HG02885 (cell line): Measurements from ENCODE around the gene NFIC.
"Not testable (repeated sequence)": the region's sequence is repeated elsewhere in the genome, so short reads cannot be mapped to it uniquely, and the experiment has no call there.

Source experiments
- ATAC-seq: cut with Tn5 transposase; IDR thresholded peaks from one replicate; pipeline ENCODE4 v1.9.1; 2021; ENCODE audit warnings: mild to moderate bottlenecking; ENCODE audit not compliant: unreplicated experiment, poor library complexity

NFIC gene

DNA sequence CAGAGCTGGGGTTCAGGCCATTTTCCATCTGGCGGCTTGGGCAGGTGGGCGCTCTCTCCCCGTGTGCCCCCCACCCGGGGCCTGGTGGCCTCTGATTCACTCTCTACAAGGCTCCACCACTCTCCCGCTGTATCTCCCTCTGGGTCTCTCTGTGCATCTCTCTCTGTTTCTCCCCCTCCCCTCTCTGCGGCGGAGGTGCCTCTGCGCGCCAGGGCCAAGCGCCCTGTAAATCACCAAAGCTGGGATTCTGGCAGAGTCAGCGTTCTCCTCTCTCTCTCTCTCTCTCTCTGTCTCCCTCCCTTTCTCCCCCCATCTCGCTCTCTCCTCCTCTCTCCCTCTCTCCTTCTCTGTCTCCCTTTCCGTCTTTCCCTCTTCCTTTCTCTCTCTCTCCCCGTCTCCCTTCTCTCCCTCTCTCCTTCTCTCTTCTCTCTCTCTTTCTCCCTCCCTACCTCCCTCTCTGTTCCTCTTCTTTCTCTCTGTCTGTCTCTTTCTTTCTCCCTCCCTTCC is 3.9 kb downstream of the NFIC start:
- ATAC-seq = no peak

DNA sequence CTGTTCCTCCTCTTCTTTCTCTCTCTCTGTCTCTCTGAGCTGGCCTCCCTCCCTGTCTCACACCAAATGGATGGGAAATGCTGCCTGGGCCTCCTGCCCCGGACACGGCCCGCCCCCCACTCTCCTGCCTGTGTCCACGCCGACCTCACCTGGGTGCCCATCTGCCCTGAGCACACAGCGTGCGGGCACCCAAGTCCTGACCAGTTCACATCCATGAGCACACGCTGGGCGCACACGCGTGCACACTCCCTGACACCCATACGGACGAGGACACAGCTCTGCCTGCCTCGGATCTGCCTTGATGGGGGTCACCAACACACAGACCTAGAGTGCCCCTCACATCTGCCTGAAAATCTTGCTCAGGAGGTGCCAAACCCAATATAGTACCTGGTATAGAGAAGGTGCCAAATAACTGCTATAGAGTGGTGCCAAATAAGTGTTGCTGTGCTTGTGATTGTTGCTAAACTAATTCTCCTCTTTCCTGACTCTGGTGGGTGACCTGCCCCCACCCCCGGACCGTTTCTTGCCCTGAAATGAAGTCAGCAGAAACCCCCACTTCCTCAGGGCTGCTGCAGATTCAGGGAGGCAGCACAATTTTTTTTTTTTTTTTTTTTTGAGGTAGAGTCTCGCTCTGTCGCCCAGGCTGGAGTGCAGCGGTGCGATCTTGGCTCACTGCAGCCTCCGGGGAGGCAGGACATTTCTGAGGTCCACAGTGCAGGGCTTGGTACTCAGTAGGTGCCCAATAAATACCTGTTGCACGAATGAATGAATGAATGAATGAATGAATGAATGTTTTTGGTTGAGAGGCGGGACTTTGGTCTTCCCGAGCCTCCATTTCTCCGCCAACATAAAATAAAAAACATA is 4.6 kb downstream of the NFIC start:
- ATAC-seq = no peak

DNA sequence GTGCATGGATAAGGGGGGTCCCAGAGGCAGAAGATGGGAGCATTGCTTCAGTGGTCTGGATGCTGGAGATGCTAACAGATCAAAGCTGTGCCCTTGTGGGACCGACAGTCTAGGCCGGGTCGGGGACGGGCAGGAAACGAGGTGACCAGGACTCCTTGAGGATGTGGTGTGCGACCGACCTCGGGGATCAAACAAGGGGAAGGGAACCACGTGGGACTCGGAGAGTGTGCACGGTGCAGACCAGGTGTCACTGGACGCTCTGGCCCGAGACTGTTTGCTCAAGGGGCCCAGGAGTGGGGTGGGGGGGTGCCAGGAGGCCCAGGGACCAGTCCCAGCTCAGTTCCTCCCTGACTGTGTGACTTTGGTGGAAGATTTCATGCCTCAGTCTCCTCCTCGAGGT is 6.0 kb downstream of the NFIC start:
- no peak for ATAC-seq

DNA sequence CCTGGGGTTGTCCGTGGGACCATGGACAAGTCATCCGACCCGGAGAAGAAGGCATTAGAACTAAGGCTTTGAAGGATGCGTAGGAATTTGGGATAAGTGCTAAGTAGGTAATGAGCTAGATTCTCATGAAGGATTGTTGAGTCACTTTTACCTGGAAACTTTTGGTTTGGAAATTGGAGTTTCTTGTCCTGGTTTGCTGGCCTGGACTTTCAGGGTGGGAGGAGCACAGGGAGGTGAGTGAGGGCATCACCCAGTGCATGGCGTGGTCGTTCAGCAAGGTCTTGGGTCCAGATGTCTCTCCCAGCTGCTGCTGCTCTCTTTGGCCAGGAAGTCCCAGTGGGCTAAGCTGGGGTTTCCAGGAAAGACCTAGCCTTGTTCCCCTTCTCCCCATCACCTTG is 7.6 kb downstream of the NFIC start:
- ATAC-seq = no peak

DNA sequence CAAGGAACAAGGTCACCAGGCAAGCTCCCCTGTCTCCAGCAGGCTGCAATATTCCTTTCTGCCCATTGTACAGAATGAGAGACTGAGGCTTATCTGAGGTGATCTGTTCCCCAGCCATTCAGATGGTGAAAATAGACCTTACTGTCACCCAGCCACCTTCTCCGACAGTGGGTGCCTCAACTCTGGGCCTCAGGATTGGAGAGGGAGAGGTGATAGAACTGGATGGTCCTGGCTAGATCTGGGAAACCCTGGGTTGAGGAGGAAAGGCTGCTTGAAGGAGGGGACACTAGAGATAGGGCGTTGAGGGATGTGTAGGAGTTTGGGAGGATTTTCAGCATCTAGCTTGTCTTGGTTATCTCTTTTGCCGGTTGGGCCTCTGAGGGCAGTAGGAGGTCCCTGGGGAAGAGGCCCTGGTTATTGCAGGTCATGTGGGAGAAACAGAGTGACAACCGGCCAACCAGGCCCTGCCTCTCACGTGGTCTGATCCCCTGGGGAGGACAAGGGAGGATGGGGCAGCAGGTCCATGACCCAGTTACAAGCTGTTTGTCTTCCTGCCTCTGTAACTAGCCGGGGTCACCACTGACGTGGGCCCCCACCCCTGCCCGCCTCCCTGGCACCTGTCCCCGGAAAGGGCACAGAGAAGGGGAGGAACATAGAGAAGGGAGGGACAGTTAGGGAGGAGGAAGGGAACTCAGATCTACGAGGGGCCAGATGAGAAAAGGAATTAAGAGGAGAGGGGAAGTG is 8.2 kb downstream of the NFIC start:
- ATAC-seq = no peak

DNA sequence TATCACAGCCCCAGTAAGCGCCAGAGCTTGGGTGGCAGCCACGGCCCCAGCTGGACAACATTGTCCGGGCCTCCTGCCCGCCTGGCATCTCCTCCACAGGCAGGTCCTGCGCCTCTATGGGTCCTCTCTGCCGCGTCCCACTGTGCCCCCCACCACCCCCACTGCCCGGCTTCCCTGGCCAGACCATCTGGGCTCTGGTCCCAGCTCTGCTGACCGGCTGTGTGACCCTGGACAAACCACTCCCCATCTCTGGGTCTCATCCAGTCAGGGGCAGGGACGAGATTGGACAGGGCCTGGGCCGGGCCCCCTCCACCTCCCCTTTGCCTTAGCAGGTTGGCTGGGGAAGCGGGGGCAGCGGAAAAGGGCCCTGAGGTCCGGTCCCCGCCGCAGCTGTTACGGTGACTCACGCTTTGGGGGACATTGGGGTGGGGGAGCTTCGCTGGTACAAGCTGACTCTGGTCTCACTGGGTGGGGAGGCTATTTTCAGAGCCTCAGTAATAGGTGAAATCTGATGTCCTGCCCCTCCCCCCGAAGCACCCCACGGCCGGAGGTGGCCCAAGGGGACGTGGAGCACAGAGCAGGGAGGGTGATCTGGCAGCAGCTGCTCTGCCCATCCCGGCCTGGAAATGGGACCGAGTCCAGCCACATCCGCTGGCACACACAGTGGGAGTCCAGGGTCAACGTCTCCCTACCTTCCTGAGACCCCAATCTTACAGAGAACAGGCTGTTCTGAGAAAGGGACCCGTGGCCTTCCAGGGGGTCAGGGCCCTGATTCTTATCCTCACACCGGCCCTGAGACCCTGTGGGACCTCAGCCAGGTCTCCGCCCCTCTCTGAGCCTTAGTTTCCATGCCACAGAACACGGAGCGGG is 9.1 kb downstream of the NFIC start:
- no peak for ATAC-seq

DNA sequence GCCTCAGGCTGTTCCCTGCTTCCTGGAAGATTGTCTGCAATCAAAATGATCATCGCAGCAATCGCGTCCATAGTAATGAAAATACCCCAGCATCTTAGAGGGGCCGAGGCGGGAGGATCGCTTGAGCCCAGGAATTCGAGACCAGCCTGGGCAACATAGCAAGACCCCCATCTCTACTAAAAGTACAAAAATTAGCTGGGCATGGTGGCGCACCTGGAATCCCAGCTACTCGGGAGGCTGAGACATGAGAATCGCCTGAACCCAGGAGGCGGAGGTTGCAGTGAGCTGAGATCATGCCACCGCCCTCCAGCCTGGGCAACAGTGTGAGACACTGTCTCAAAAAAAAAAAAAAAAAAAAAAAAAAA is 9.7 kb downstream of the NFIC start:
- ATAC-seq = not testable (repeated sequence)

DNA sequence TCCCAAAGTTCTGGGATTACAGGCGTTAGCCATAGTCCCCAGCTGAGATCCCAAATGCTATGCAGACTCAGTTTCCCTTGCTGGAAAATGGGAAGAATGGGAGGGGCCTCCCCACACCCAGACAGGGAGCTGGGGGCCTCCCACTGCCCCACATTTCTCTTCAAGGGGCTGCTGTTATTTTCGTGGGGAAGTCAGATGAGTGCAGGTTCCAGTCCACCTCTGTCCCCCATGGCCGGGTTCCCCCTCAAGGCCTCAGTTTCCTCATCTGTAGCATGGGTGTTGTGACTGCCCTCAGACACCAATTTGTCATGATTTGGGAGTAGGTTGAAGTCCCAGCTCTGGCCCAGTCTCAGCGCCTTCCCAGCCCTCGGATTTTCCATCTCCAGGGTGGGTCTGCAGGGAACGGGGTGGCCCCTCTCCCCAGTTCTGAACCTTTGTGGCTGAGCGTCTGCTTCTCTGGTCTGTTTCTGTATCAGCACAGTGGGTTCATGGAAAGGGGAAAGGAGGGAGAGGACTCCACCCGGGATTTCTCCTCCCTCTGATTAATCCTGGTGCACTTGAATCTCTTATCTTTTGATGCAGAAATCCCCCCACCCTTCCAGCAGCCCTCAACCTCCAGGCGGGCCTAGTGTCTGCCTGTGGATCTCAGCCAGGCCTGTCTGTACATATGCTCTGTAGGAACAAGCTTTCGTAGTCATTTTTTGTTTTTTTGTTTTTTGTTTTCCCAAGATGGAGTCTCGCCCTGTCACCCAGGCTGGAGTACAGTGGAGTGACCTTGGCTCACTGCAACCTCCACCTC is 12.2 kb downstream of the NFIC start:
- no peak for ATAC-seq

DNA sequence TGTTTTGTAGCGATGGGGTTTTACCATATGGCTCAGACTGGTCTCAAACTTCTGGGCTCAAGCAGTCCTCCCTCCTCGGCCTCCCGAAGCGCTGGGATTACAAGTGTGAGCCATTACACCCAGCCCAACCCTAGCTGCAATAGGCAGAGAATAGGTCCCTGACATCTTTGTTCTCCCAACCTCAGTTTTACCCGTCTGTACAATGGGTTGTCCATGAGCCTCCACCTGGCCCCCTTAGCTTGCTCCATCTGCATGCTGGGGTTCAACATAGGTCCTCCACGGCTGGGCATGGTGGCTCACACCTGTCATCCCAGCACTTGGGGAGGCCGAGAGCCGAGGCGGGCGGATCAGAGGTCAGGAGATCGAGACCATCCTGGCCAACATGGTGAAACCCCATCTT is 14.4 kb downstream of the NFIC start:
- no peak for ATAC-seq

DNA sequence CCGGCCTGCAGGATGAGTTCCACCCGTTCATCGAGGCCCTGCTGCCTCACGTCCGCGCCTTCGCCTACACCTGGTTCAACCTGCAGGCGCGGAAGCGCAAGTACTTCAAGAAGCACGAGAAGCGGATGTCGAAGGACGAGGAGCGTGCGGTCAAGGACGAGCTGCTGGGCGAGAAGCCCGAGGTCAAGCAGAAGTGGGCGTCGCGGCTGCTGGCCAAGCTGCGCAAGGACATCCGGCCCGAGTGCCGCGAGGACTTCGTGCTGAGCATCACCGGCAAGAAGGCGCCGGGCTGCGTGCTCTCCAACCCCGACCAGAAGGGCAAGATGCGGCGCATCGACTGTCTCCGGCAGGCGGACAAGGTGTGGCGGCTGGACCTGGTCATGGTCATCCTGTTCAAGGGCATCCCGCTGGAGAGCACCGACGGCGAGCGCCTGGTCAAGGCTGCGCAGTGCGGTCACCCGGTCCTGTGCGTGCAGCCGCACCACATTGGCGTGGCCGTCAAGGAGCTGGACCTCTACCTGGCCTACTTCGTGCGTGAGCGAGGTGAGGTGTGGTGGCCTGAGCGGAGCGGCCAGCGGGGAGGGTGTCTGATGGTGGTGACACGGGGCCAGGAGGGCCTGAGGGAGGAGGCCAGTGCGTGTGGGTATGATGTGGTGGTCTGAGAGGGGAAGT is 15.5 kb downstream of the NFIC start:
- no peak for ATAC-seq

DNA sequence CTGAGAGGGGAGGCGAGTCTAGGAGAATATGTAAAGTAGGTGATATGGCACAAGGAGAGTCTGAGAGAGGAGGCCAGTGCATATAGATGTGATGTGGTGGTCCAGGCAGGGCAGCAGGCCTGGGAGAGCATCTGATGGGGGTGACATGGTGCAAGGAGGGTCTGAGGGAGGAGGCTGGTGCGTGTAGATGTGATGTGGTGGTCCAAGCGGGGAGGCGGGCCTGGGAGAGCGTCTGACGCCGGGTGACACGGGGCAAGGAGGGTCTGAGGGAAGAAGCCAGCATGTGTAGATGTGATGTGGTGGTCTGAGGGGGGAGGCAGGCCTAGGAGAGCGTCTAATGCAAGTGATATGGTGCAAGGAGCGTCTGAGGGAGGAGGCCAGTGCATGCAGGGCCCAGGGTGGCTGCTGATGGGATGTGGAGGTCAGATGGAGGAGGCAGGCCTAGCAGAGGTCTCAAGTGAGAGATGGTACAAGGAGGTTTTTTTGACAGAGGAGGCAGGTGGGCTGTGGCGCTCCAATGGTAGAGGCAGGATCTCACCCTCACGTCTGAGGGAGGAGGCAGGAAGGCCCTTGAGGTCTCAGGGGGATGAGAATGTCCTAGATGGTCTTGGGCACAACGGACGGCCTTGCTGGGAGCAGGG is 16.2 kb downstream of the NFIC start:
- no peak for ATAC-seq

DNA sequence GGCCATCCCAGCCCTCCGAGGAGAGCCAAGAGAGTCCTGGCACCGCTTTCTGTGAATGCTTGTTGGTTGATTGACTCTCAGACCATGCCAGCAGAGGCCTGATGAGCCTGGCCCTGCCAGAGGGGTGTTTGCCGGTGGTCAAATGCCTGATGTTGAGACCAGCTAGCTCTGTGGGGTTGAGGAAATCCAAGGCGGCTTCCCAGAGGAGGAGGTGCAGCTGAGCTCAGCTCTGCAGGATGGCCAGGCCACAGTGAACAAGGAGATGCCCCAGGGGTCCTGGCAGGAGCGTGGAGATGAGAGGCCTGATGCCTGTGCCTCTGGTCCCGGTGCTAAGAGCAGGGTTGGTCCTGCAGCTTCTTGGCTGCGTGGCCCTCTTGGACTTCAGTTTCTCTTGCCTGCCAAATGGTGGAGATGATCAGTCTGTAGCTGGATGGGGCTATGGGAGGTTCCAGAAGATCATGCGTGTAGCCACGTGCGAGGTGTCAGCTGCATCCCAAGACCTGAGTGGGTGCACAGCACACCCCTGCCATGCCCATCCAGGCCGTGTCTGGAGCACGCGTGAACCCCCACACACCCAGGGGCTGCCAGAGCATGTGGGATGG is 16.8 kb downstream of the NFIC start:
- ATAC-seq = no peak

DNA sequence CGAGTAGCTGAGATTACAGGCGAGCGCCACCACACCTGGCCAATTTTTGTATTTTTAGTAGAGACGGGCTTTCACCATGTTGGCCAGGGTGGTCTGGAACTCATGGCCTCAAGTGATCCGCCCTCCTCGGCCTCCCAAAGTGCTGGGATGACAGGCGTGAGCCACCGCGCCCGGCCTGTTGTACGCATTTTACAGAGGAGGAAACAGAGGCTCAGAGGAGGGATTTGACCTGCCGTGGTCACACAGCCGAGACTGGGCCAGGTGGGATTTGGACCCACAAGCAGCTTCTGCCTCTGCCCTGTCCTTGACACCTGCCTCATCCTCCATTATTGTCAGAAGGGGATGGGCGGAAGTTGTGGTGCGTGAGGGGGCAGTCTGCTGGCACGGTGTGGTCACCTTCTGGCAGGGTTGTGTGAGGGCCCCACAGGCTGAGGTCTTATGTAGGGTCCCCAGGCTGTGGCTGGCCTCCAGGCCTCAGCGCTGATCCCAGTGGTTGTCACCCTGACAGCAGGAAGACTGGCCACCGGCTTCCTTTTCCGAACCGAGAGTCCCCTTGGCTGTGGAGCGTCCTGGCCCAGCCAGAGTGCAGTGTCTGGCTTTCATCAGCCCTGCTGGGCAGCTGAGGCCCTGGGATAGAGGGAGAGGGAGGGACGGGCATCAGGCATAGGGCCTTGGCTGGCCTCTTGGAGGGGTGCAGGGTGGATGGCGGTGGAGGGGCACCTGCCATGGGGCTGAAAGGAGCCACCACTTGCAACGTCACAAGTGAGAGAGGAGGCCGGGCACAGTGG is 20.3 kb downstream of the NFIC start:
- no peak for ATAC-seq

DNA sequence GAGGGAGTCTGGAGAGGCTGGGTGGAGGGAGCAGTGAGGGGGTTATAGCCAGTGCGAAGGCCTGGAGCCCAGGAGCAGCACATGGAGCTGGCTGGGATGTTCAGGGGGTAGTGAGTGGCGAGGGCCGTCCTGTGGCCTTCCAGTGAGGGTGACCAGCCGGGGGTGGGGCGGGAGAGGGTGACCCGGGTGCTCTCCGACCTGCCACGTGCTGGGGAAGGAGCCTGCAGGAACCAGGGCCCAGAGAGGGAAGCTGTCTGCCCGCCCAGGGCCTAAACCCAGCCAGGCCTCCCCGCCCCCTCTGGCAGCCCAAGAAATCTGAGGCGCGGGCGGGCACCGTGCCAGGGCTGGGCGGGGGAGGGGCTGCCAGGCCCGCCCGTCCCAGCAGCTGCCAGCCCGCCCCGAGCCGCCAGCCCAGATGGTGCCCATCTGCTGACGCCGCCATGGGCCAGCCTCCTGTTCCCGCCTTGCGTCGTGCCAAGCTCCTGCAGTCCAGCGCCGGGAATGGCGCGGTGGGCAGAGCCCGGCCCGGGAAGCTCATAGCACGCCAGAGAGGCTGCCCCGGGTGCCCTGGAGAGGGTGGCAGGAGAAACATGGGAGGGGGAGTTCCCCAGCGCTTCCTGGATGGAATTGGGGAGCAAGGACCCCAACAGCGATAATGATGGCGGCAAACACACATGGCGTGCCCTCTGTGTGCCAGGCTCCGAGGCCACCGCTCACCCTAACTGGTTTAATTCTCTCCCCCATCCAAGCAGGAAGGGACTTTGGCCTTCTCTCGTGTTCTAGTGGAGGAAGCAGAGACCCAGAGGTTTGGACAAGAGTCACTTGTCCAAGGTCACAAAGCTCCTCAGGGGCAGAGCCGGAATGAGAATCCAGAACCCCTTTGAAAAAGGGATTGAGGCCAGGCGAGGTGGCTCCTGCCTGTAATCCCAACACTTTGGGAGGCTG is 21.5 kb downstream of the NFIC start:
- no peak for ATAC-seq

DNA sequence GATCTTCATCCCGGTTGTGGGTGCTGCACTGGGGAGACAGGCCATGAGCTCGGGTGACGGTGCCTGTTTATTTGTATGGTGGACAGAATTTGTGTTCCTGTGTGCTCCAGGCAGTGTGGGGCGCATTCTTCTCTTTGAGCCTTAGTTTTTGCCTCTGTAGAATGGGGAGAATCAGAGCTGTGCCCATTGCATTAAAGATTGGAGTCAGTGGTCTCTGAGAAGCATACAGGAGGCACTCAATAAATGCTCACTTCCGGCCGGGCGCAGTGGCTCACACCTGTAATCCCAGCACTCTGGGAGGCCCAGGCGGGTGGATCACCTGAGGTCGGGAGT is 23.0 kb downstream of the NFIC start:
- no peak for ATAC-seq

DNA sequence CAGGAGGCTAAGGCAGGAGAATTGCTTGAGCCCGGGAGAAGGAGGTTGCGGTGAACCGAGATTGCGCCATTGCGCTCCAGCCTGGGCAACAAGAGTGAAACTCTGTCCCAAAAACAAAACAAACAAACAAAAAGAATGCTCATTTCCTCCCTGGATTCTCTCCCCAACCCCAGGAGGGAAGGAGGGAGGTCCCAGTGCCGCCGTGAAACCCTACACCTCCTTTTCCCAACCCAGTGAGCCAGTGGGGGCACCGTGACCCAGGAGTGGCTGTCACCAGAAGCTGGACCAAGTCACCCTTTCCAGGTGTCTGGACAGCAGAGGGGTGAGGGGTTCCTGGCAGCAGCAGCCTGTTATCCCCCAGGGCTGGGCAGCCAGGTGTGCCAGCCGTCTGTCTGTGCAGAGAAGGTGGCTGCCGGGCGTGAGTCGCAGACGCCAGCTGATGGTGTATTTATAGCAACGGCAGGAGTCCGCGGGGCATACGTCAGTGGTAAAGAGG is 23.5 kb downstream of the NFIC start:
- ATAC-seq = no peak

DNA sequence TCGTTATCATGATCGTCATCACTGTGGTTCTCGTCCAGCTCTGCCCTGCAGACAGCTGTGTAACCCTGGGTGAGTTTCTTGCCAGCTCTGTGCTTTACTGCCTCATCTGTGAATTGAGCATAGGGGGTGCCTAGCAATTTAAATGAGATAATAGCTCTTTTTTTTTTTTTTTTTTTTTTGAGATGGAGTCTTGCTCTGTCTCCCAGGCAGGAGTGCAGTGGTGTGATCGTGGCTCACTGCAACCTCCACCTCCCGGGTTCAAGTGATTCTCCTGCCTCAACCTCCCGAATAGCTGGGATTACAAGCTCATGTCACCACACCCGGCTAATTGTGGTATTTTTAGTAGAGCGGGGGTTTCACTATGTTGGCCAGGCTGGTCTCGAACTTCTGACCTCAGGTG is 25.5 kb downstream of the NFIC start:
- ATAC-seq = not testable (repeated sequence)
